Measurements from ENCODE around the gene SUDS3. TPM values are rescaled to one million over a fixed set of nuclear protein-coding genes. Genes with fewer than 3 reads are reported as not detected.

The SUDS3 gene
- polyA plus RNA-seq, 1 donor (not counting 4 experiments of a cell fraction or from before 2014, with no cell fraction given) = 32.4 TPM

GRCh38 chr12:118357257-118358007 lies 18.9 kb upstream of the SUDS3 start:
- Histone ChIP-seq H3K27ac (ENCODE audit: control insufficient read depth, insufficient read depth, low read length) (peak overlapping the region; percentile 77), H2AFZ (ENCODE audit: control insufficient read depth, low read length) (no peak overlapping the region), H3K9ac (ENCODE audit: control insufficient read depth, extremely low read depth, insufficient read depth, low read length) (peak overlapping the region; percentile 19), H3K9me3 (ENCODE audit: control insufficient read depth, low read depth, low read length) (no peaks in the 10 kb centered on the region), H3K79me2 (ENCODE audit: control insufficient read depth, insufficient read depth, low read length) (peaks cover 69% of the 10 kb centered on the region), H3K9me1 (ENCODE audit: control insufficient read depth, extremely low read depth, insufficient read depth, low read length) (no peaks in the 10 kb centered on the region), H3K4me3 (ENCODE audit: control insufficient read depth in 2 of 3, extremely low read depth in 1 of 3, insufficient read depth in 2 of 3, low read depth in 1 of 3, low read length in 3 of 3) (no peak overlapping the region), H3K27me3 (ENCODE audit: control insufficient read depth, extremely low read depth, insufficient read depth, low read length) (no peaks in the 10 kb centered on the region), H4K20me1 (ENCODE audit: control insufficient read depth, extremely low read depth, insufficient read depth, low read length) (no peaks in the 10 kb centered on the region), H3K4me1 (ENCODE audit: control insufficient read depth, extremely low read depth, insufficient read depth, low read length) (peaks cover 33% of the 10 kb centered on the region), H3K4me2 (ENCODE audit: control insufficient read depth, extremely low read depth, insufficient read depth, low read depth, low read length) (peak overlapping the region; percentile 61), H3K36me3 (ENCODE audit: control insufficient read depth in 2 of 2, extremely low read depth in 1 of 2, insufficient read depth in 2 of 2, low read length in 2 of 2) (no peaks in the 10 kb centered on the region)
- FAIRE-seq = peak; percentile 46
- DNase-seq (ENCODE audit: low read depth, low spot score) = no peak
- TF ChIP-seq CTCF (optimal IDR thresholded peaks at IDR 0.05 in 1 of 3, IDR thresholded peaks at IDR 0.05 in 1 of 3, conservative IDR thresholded peaks at IDR 0.05 in 1 of 3; ENCODE audit: extremely low read depth in 1 of 3, insufficient read depth in 2 of 3, low read length in 3 of 3) (no peak), EZH2 (IDR thresholded peaks at IDR 0.05; ENCODE audit: low read length) (no peak)
- dilution Hi-C loops (cut with MboI; ENCODE audit: extremely low pct_ligation_motif_present, low sequenced_read_pairs) = no loop called here

- no peaks in the 10 kb centered on the region for H3K9me1 ChIP-seq (ENCODE audit: control insufficient read depth, extremely low read depth, insufficient read depth, low read length)
- H3K4me3 ChIP-seq (ENCODE audit: control insufficient read depth in 2 of 3, extremely low read depth in 1 of 3, insufficient read depth in 2 of 3, low read depth in 1 of 3, low read length in 3 of 3) = no peak overlapping the region
- DNase-seq (ENCODE audit: low read depth, low spot score) (no peak), FAIRE-seq (no peak)
- TF ChIP-seq EZH2 (IDR thresholded peaks at IDR 0.05; ENCODE audit: low read length) (no peak), CTCF (optimal IDR thresholded peaks at IDR 0.05 in 1 of 3, IDR thresholded peaks at IDR 0.05 in 1 of 3, conservative IDR thresholded peaks at IDR 0.05 in 1 of 3; ENCODE audit: extremely low read depth in 1 of 3, insufficient read depth in 2 of 3, low read length in 3 of 3) (no peak)
- H3K79me2 ChIP-seq (ENCODE audit: control insufficient read depth, insufficient read depth, low read length) = peaks cover 69% of the 10 kb centered on the region
- H3K4me1 ChIP-seq (ENCODE audit: control insufficient read depth, extremely low read depth, insufficient read depth, low read length) = peaks cover 33% of the 10 kb centered on the region
- H2AFZ ChIP-seq (ENCODE audit: control insufficient read depth, low read length) = no peak overlapping the region
- H3K27ac ChIP-seq (ENCODE audit: control insufficient read depth, insufficient read depth, low read length) = peak overlapping the region; percentile 77
- H3K36me3 ChIP-seq (ENCODE audit: control insufficient read depth in 2 of 2, extremely low read depth in 1 of 2, insufficient read depth in 2 of 2, low read length in 2 of 2) = no peaks in the 10 kb centered on the region
- no peaks in the 10 kb centered on the region for H3K27me3 ChIP-seq (ENCODE audit: control insufficient read depth, extremely low read depth, insufficient read depth, low read length)
- H3K9me3 ChIP-seq (ENCODE audit: control insufficient read depth, low read depth, low read length) = no peaks in the 10 kb centered on the region
- no peaks in the 10 kb centered on the region for H4K20me1 ChIP-seq (ENCODE audit: control insufficient read depth, extremely low read depth, insufficient read depth, low read length)
- dilution Hi-C loops (cut with MboI; ENCODE audit: extremely low pct_ligation_motif_present, low sequenced_read_pairs) = no loop called here
- H3K4me2 ChIP-seq (ENCODE audit: control insufficient read depth, extremely low read depth, insufficient read depth, low read depth, low read length) = peak overlapping the region; percentile 34
- no peak overlapping the region for H3K9ac ChIP-seq (ENCODE audit: control insufficient read depth, extremely low read depth, insufficient read depth, low read length)
Observed at GRCh38 chr12:118358008-118358359, 18.4 kb upstream of the SUDS3 start.

Measured in keratinocyte (primary cell).